Activated CD8-positive, alpha-beta T cell treated with anti-CD3 and anti-CD28 coated beads for 36 hours (primary cell): ENCODE data around the gene KLRD1. TPM values are rescaled to one million over a fixed set of nuclear protein-coding genes. Genes with fewer than 3 reads are reported as not detected.
A peak's percentile ranks its signal among the peaks of the same experiment; 100 is the strongest.

Source experiments
- ATAC-seq: fragments of 200-7000 bp; cut with Tn5 transposase; one replicate; pipeline ENCODE4 v1.10.0; 2021; ENCODE audit warnings: mild to moderate bottlenecking, moderate library complexity
- CTCF ChIA-PET: fragments of 350-600 bp; sonication (Branson Sonifier 250); formaldehyde crosslinking; loops from one replicate; lab custom pipeline; 2021; ENCODE audit warnings: antibody characterized with exemption; lab: Charles Lee
- POLR2A ChIA-PET: fragments of 350-600 bp; sonication (Branson Sonifier 250); formaldehyde crosslinking; loops from one replicate; lab custom pipeline; 2021; ENCODE audit warnings: antibody characterized with exemption; lab: Charles Lee
- DNase-seq: peaks from one replicate; pipeline ENCODE4 v3.0.0-alpha.2; 2020
- H3K27ac Mint-ChIP-seq: one replicate; pipeline ENCODE4 v1.8.0; 2021; ENCODE audit warnings: mild to moderate bottlenecking, mixed read lengths
- H3K27me3 Mint-ChIP-seq: one replicate; pipeline ENCODE4 v1.8.0; 2021; ENCODE audit warnings: mixed read lengths
- H3K36me3 Mint-ChIP-seq: one replicate; pipeline ENCODE4 v1.8.0; 2021; ENCODE audit warnings: low read depth, mixed read lengths
- H3K4me1 Mint-ChIP-seq: one replicate; pipeline ENCODE4 v1.8.0; 2021; ENCODE audit warnings: low read depth, mixed read lengths
- H3K4me3 Mint-ChIP-seq: one replicate; pipeline ENCODE4 v1.8.0; 2021; ENCODE audit warnings: mild to moderate bottlenecking, moderate library complexity, mixed read lengths
- H3K9me3 Mint-ChIP-seq: one replicate; pipeline ENCODE4 v1.8.0; 2021; ENCODE audit warnings: mixed read lengths
- intact Hi-C: fragments of 100-400 bp; cut with micrococcal nuclease; formaldehyde crosslinking; loops from one replicate; pipeline ENCODE4 v1.10.0; 2022
- total RNA-seq, 2 experiments: library from RNA; stranded (reverse); gene quantifications; one replicate each; pipeline ENCODE4 v1.2.3, GENCODE V29; 2021
- TF ChIP-seq, protein P1 (sequence below): fragments of 200-600 bp; IDR thresholded peaks from one replicate; pipeline ENCODE4 v1.8.0; 2022; ENCODE audit warnings: antibody characterized with exemption, mild to moderate bottlenecking

KLRD1 gene
- total RNA-seq, 2 experiments from 2014 or later = 6.9 to 10.8 TPM

DNA sequence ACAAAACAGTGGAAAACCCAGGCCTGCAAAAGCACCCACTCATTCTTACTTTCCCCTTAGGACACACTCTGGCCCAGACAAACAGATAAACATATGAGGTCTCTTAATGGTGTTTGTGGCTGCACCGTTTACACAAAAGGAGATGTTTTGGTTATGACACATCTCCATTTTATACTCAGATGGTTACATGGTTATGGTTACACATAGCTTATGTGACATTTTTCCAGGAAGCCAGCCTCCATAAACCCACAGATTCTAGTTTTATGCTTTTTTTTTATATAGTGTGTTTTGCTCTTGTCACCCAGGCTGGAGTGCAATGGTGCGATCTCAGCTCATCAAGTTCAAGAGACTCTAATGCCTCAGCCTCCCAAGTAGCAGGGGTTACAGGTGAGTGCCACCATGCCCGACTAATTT is 3.5 kb upstream of the KLRD1 start:
- Mint-ChIP-seq H3K4me1 (peaks cover 66% of the 10 kb centered on the region), H3K27me3 (no peaks in the 10 kb centered on the region), H3K4me3 (peak overlapping the region; percentile 26), H3K36me3 (peaks cover 8% of the 10 kb centered on the region), H3K9me3 (peaks cover 14% of the 10 kb centered on the region), H3K27ac (peak overlapping the region; percentile 74)
- intact Hi-C loops = loop anchor here (2.0 to 5.0 kb wide), 2 partner anchors 17 to 57 kb away; no protein-coding TSS in a partner anchor
- DNase-seq (peak; percentile 79), ATAC-seq (peak; percentile 76)
- TF ChIP-seq, protein P1, sequence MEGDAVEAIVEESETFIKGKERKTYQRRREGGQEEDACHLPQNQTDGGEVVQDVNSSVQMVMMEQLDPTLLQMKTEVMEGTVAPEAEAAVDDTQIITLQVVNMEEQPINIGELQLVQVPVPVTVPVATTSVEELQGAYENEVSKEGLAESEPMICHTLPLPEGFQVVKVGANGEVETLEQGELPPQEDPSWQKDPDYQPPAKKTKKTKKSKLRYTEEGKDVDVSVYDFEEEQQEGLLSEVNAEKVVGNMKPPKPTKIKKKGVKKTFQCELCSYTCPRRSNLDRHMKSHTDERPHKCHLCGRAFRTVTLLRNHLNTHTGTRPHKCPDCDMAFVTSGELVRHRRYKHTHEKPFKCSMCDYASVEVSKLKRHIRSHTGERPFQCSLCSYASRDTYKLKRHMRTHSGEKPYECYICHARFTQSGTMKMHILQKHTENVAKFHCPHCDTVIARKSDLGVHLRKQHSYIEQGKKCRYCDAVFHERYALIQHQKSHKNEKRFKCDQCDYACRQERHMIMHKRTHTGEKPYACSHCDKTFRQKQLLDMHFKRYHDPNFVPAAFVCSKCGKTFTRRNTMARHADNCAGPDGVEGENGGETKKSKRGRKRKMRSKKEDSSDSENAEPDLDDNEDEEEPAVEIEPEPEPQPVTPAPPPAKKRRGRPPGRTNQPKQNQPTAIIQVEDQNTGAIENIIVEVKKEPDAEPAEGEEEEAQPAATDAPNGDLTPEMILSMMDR = no peak
- ChIA-PET CTCF (interaction anchor here (1.4 to 2.4 kb wide), 3 partner anchors 18 to 90 kb away, joined by 3 to 9 read pairs (median 3); no protein-coding TSS in a partner anchor), POLR2A (interaction anchor here (0.7 to 3.8 kb wide), 7 partner anchors 8 to 190 kb away, joined by 3 to 19 read pairs (median 5); no protein-coding TSS in a partner anchor)

DNA sequence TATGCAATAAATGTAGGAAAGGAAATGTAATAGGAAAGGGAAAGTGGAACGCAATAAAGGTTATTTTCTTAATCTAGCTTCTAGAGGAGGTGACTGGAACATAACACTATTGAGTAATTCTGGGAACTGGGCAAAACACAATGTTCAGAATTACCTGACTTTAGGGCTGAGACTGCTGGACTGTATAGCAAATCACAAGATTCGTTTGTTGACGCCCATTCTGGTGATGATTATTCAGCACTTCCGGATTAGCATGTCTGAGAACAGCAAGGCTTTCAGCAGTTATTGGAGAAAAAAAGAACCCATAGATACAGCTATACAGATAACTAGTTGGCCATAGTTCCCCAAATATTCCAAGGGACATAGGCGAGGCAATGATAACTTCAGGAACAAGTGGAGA is 2.3 kb upstream of the KLRD1 start:
- H3K36me3 Mint-ChIP-seq = peaks cover 9% of the 10 kb centered on the region
- peak overlapping the region; percentile 66 for H3K4me3 Mint-ChIP-seq
- no peaks in the 10 kb centered on the region for H3K27me3 Mint-ChIP-seq
- peak overlapping the region; percentile 84 for H3K27ac Mint-ChIP-seq
- intact Hi-C loops = loop anchor here (2.0 kb wide), 1 partner anchor 15 kb away; no protein-coding TSS in a partner anchor
- peaks cover 63% of the 10 kb centered on the region for H3K4me1 Mint-ChIP-seq
- TF ChIP-seq, protein P1 = no peak
- CTCF ChIA-PET = interaction anchor here (0.8 to 2.4 kb wide), 4 partner anchors 17 to 89 kb away, joined by 3 to 9 read pairs (median 3); no protein-coding TSS in a partner anchor
- ATAC-seq = peak; percentile 35
- POLR2A ChIA-PET = interaction anchor here (1.0 to 3.8 kb wide), 4 partner anchors 12 to 82 kb away, joined by 4 to 19 read pairs (median 5); no protein-coding TSS in a partner anchor
- H3K9me3 Mint-ChIP-seq = peaks cover 14% of the 10 kb centered on the region
- DNase-seq = no peak

DNA sequence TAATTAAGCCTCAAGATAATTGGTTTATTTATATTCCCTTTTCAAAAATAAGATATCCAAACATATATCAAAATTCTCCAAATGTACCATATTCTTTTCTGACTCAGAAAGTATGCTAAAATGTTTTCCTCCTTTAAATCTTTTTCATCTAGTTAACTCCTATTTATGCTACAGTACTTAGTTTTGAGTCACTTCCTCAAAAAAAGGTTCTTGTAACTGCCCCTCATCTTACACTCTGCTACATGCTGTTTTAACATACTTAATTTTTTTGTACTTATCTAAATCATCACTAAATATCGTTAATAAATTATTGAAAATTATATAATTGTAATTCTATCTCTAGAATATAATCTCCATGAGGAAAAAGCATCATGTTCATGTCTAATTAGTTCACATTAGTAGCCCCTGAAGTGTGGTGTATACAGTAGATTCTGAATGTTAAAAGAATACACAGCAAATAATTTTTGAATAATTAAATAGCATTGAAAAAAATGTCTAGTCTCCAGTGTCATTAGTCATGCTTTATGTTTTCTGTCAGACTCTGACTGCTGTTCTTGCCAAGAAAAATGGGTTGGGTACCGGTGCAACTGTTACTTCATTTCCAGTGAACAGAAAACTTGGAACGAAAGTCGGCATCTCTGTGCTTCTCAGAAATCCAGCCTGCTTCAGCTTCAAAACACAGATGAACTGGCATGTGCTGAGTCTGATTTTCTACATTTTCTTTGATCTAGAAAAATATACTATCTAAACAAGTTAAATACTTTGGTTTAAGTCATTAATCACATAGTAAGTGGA is 3.5 kb downstream of the KLRD1 start:
- peaks cover 9% of the 10 kb centered on the region for H3K36me3 Mint-ChIP-seq
- H3K27ac Mint-ChIP-seq = peak overlapping the region; percentile 70
- ChIA-PET POLR2A (interaction anchor here (1.6 kb wide), 1 partner anchor 77 kb away, joined by 7 read pairs; no protein-coding TSS in a partner anchor), CTCF (no interaction called here)
- H3K9me3 Mint-ChIP-seq = no peaks in the 10 kb centered on the region
- TF ChIP-seq, protein P1 = no peak
- peak overlapping the region; percentile 27 for H3K4me3 Mint-ChIP-seq
- no peaks in the 10 kb centered on the region for H3K27me3 Mint-ChIP-seq
- peak; percentile 19 for DNase-seq
- ATAC-seq = peak; percentile 27
- peaks cover 21% of the 10 kb centered on the region for H3K4me1 Mint-ChIP-seq
- intact Hi-C loops = no loop called here

DNA sequence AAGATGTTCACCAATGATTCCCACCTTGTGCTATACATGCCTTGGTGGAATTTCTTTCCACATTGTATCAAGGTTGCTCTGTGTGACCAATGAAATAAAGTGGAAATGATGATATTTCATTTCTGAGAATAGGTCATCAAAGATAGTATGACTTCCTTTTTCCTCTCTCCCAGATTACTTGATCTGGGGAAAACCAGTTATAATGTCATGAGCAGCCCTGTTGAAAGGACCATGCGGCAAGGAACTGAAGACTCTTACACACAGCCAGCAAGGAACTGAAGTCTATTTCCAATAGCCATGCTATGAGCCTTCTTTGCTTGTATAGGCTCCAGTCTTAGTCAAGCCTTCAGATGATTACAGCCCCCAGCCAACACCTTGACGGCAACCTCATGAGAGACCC is 11.7 kb downstream of the KLRD1 start:
- no peak for DNase-seq
- intact Hi-C loops = no loop called here
- H3K4me3 Mint-ChIP-seq = no peak overlapping the region
- CTCF ChIA-PET = interaction anchor here (1.8 kb wide), 2 partner anchors 8 to 47 kb away, joined by 6 read pairs; no protein-coding TSS in a partner anchor
- H3K27me3 Mint-ChIP-seq = no peaks in the 10 kb centered on the region
- peak overlapping the region; percentile 85 for H3K27ac Mint-ChIP-seq
- H3K4me1 Mint-ChIP-seq = peaks cover 47% of the 10 kb centered on the region
- peaks cover 34% of the 10 kb centered on the region for H3K36me3 Mint-ChIP-seq
- POLR2A ChIA-PET = interaction anchor here (1.2 kb wide), 1 partner anchor 92 kb away, joined by 4 read pairs; no protein-coding TSS in a partner anchor
- H3K9me3 Mint-ChIP-seq = peaks cover 19% of the 10 kb centered on the region
- TF ChIP-seq, protein P1 = no peak
- peak; percentile 29 for ATAC-seq
